ENCODE measurements around the gene OR4N2.

DNA sequence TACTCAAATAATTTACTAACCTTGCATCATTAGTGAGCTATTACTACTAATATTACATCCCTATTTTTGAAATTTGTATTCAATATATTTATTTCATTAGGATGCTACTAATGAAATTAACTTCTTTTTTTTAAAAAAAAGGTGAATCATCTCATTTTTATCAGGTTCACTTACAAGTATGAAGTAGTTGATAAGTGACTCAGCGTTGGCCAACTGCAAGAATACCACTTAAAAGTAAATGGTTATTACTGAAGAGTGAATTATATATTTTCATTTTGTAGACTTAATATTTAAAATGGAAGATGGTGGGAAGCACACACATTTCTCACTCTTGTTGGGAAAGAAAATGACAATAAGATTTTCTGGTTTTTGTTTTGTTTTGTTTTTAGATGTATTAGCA, 19.6 kb downstream of the OR4N2 start:
- TF ChIP-seq EZH2 (IDR thresholded peaks at IDR 0.05; ENCODE audit: insufficient read depth, poor library complexity, severe bottlenecking) (no peak), EZH2phosphoT487 (IDR thresholded peaks at IDR 0.05; ENCODE audit: insufficient read depth, low read depth) (no peak)
